HUES48 (cell line): ENCODE data around the gene TCN1.

Experiments
- H3K27ac ChIP-seq: one replicate; pipeline ENCODE4 v1.7.0; 2013; ENCODE audit warnings: low read depth, low read length, inconsistent platforms
- H3K27me3 ChIP-seq: 2 replicates; pipeline ENCODE4 v1.6.1; 2013; ENCODE audit warnings: mild to moderate bottlenecking, low read length; ENCODE audit not compliant: control insufficient read depth, insufficient read depth
- H3K36me3 ChIP-seq: 2 replicates; pipeline ENCODE4 v1.6.1; 2013; ENCODE audit warnings: low read length; ENCODE audit not compliant: control insufficient read depth, insufficient read depth
- H3K4me1 ChIP-seq: 2 replicates; pipeline ENCODE4 v1.6.1; 2013; ENCODE audit warnings: mild to moderate bottlenecking, low read length; ENCODE audit not compliant: control insufficient read depth, insufficient read depth
- H3K4me3 ChIP-seq: 2 replicates; pipeline ENCODE4 v1.5.1; 2013; ENCODE audit warnings: mild to moderate bottlenecking, low read depth, low read length
- H3K9ac ChIP-seq: 2 replicates; pipeline ENCODE4 v1.6.1; 2013; ENCODE audit warnings: mild to moderate bottlenecking, low read depth, low read length, moderate library complexity
- H3K9me3 ChIP-seq: 2 replicates; pipeline ENCODE4 v1.6.1; 2013; ENCODE audit warnings: low read length; ENCODE audit not compliant: control insufficient read depth, insufficient read depth

The TCN1 gene

GRCh38 chr11:59879567-59879966 is 13.3 kb upstream of the TCN1 start:
- Histone ChIP-seq H3K4me1 (peaks cover 17% of the 10 kb centered on the region), H3K36me3 (no peaks in the 10 kb centered on the region), H3K4me3 (no peak overlapping the region), H3K9me3 (no peaks in the 10 kb centered on the region), H3K27ac (no peak overlapping the region), H3K27me3 (no peaks in the 10 kb centered on the region), H3K9ac (no peak overlapping the region)

GRCh38 chr11:59878575-59878974 is 12.3 kb upstream of the TCN1 start, which contains the start of gene OOSP3:
OOSP3 (plus strand) TSS chr11:59878782; CDS start chr11:59878809, 27 bp downstream.
- Histone ChIP-seq H3K27me3 (no peaks in the 10 kb centered on the region), H3K4me1 (peaks cover 17% of the 10 kb centered on the region), H3K4me3 (no peak within 1 kb of the TSS), H3K27ac (peak within 1 kb of the TSS; percentile 52), H3K9ac (no peak within 1 kb of the TSS), H3K36me3 (no peaks in the 10 kb centered on the region), H3K9me3 (no peaks in the 10 kb centered on the region)

- no peaks in the 10 kb centered on the region for H3K27me3 ChIP-seq
Measured at GRCh38 chr11:59877784-59878183, 11.5 kb upstream of the TCN1 start.

GRCh38 chr11:59877325-59877724 is 11.0 kb upstream of the TCN1 start:
- H3K27ac ChIP-seq: no peak overlapping the region
- no peaks in the 10 kb centered on the region for H3K27me3 ChIP-seq
- H3K4me3 ChIP-seq: no peak overlapping the region
- H3K9me3 ChIP-seq: no peaks in the 10 kb centered on the region
- no peaks in the 10 kb centered on the region for H3K36me3 ChIP-seq
- H3K4me1 ChIP-seq: peaks cover 22% of the 10 kb centered on the region
- no peak overlapping the region for H3K9ac ChIP-seq

More at GRCh38 chr11:59877784-59878183, 11.5 kb upstream of the TCN1 start:
- peaks cover 18% of the 10 kb centered on the region for H3K4me1 ChIP-seq
- peak overlapping the region; percentile 52 for H3K27ac ChIP-seq
- H3K9me3 ChIP-seq: no peaks in the 10 kb centered on the region
- H3K4me3 ChIP-seq: no peak overlapping the region
- H3K9ac ChIP-seq: no peak overlapping the region
- H3K36me3 ChIP-seq: no peaks in the 10 kb centered on the region

GRCh38 chr11:59875856-59876519 is 9.7 kb upstream of the TCN1 start:
- no peaks in the 10 kb centered on the region for H3K36me3 ChIP-seq
- no peak overlapping the region for H3K27ac ChIP-seq
- H3K4me3 ChIP-seq: no peak overlapping the region
- no peak overlapping the region for H3K9ac ChIP-seq
- H3K4me1 ChIP-seq: peaks cover 22% of the 10 kb centered on the region
- no peaks in the 10 kb centered on the region for H3K9me3 ChIP-seq
- no peaks in the 10 kb centered on the region for H3K27me3 ChIP-seq

GRCh38 chr11:59872076-59872475 is 5.8 kb upstream of the TCN1 start:
- H3K4me1 ChIP-seq: peaks cover 7% of the 10 kb centered on the region
- no peaks in the 10 kb centered on the region for H3K36me3 ChIP-seq
- no peak overlapping the region for H3K9ac ChIP-seq
- no peaks in the 10 kb centered on the region for H3K9me3 ChIP-seq
- no peaks in the 10 kb centered on the region for H3K27me3 ChIP-seq
- H3K4me3 ChIP-seq: no peak overlapping the region
- no peak overlapping the region for H3K27ac ChIP-seq

- no peak overlapping the region for H3K9ac ChIP-seq
Measured at GRCh38 chr11:59867946-59868345, 1.7 kb upstream of the TCN1 start.

GRCh38 chr11:59866836-59867235 is 549 bp upstream of the TCN1 start:
- H3K4me3 ChIP-seq: no peak overlapping the region
- no peaks in the 10 kb centered on the region for H3K27me3 ChIP-seq
- H3K9ac ChIP-seq: no peak overlapping the region
- no peaks in the 10 kb centered on the region for H3K36me3 ChIP-seq
- no peak overlapping the region for H3K27ac ChIP-seq
- no peaks in the 10 kb centered on the region for H3K9me3 ChIP-seq
- no peaks in the 10 kb centered on the region for H3K4me1 ChIP-seq

More at GRCh38 chr11:59867946-59868345, 1.7 kb upstream of the TCN1 start:
- Histone ChIP-seq H3K27me3 (no peaks in the 10 kb centered on the region), H3K9me3 (no peaks in the 10 kb centered on the region), H3K36me3 (no peaks in the 10 kb centered on the region), H3K4me3 (no peak overlapping the region), H3K27ac (no peak overlapping the region), H3K4me1 (peaks cover 5% of the 10 kb centered on the region; the same call in 1 of the 2 replicates)

- Histone ChIP-seq H3K4me1 (no peaks in the 10 kb centered on the region), H3K36me3 (no peaks in the 10 kb centered on the region), H3K9ac (no peak overlapping the region), H3K27me3 (no peaks in the 10 kb centered on the region), H3K27ac (no peak overlapping the region), H3K9me3 (no peaks in the 10 kb centered on the region), H3K4me3 (no peak overlapping the region)
Measured at GRCh38 chr11:59865031-59865430, 1.3 kb downstream of the TCN1 start.

GRCh38 chr11:59862252-59862651 is 4.0 kb downstream of the TCN1 start:
- H3K27me3 ChIP-seq: no peaks in the 10 kb centered on the region
- no peaks in the 10 kb centered on the region for H3K36me3 ChIP-seq
- no peak overlapping the region for H3K4me3 ChIP-seq
- peaks cover 8% of the 10 kb centered on the region; the same call in 1 of the 2 replicates for H3K4me1 ChIP-seq
- no peak overlapping the region for H3K9ac ChIP-seq
- H3K27ac ChIP-seq: no peak overlapping the region
- no peaks in the 10 kb centered on the region for H3K9me3 ChIP-seq

- peaks cover 10% of the 10 kb centered on the region; the same call in 1 of the 2 replicates for H3K4me1 ChIP-seq
Measured at GRCh38 chr11:59859673-59860072, 6.6 kb downstream of the TCN1 start.

More at GRCh38 chr11:59859673-59860072, 6.6 kb downstream of the TCN1 start:
- Histone ChIP-seq H3K27me3 (no peaks in the 10 kb centered on the region), H3K9me3 (no peaks in the 10 kb centered on the region), H3K27ac (no peak overlapping the region), H3K4me3 (no peak overlapping the region), H3K9ac (no peak overlapping the region), H3K36me3 (no peaks in the 10 kb centered on the region)
